ENCODE measurements around the gene BLOC1S2. TPM values are rescaled to one million over a fixed set of nuclear protein-coding genes. Genes with fewer than 3 reads are reported as not detected.
"Not testable (repeated sequence)": the region's sequence is repeated elsewhere in the genome, so short reads cannot be mapped to it uniquely, and the experiment has no call there.

The BLOC1S2 gene
- total RNA-seq, 1 donor from 2014 or later: 16.4 TPM

GRCh38 chr10:100292300-100292699 is 5.8 kb upstream of the BLOC1S2 start:
- ATAC-seq: peak; percentile 76
- peak; percentile 66 for DNase-seq (ENCODE audit: low spot score)

DNA sequence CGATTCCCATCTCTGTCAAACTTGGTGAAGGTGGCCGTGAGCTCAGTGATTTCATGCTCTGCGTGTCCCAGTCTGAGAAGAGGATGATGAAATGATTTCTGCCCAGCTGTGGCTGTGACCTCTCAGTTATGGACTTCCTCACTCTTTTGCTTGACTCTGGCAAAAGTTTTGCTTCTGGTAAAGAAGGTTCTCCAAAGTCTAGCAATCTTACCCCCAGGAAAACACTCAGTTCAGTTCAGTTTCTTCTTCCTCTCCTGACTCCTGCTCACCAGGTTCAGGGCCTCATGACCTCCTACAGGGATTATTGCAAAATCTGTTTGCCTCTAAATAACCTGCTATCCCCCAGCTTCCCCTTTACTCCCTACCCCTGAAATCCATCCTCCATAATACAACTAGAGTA is 4.9 kb upstream of the BLOC1S2 start:
- no peak for ATAC-seq
- DNase-seq (ENCODE audit: low spot score): no peak

- ATAC-seq: no peak
- DNase-seq (ENCODE audit: low spot score): no peak
Observed at GRCh38 chr10:100289641-100290040, 3.2 kb upstream of the BLOC1S2 start.

GRCh38 chr10:100288196-100288595 is 1.7 kb upstream of the BLOC1S2 start:
- no peak for ATAC-seq
- no peak for DNase-seq (ENCODE audit: low spot score)

DNA sequence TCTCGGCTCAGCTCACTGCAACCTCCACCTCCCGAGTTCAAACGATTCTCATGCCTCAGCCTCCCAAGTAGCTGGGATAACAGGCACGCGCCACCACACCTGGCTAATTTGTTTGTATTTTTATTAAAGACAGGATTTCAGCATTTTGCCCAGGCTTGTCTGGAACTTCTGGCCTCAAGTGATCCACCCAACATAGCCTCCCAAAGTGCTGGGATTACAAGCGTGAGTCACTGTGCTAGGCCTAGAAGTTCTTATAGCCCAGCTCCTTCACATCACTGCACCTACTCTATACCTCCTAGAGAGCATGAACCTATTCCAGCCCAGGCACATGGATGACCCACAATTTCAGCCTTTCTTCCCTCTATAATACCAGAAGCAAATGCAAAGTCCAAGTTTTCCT is 1.3 kb upstream of the BLOC1S2 start:
- DNase-seq (ENCODE audit: low spot score) (no peak), ATAC-seq (no peak)

DNA sequence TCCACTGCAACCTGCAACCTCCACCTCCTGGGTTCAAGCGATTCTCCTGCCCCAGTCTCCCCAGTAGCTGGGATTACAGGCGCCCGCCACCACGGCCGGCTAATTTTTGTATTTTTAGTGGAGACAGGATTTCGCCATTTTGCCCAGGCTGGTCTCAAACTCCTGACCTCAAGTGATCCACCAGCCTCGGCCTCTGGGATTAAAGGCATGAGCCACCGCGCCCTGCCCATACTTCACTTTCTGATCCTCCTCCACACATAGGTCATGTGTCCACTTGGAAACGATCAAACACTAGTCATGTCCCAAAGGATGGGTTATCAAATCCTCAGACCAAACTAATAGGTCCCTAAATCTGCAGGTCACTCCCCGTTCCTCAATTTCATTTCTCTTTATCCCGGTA is 1.2 kb downstream of the BLOC1S2 start:
- not testable (repeated sequence) for ATAC-seq; DNase-seq (ENCODE audit: low spot score)

DNA sequence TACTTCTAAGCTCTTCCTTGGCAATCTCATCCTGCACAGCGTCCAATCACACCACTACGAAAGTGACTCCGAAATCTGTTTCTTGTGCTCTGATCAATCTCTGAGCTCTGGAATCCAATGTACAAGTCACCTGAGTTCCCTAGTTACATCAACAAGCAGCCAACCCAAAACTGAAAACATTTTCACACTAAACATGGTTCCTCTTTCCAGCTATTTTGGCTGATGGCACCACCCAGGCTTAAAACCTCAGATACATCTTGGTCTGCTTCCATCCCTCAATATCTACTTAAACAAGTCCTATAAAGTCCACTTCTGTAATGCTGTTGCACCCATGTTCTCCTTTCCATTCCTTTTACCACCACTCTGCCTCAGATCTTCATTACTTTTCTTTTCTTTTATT is 3.6 kb downstream of the BLOC1S2 start:
- DNase-seq (ENCODE audit: low spot score) (no peak), ATAC-seq (no peak)

DNA sequence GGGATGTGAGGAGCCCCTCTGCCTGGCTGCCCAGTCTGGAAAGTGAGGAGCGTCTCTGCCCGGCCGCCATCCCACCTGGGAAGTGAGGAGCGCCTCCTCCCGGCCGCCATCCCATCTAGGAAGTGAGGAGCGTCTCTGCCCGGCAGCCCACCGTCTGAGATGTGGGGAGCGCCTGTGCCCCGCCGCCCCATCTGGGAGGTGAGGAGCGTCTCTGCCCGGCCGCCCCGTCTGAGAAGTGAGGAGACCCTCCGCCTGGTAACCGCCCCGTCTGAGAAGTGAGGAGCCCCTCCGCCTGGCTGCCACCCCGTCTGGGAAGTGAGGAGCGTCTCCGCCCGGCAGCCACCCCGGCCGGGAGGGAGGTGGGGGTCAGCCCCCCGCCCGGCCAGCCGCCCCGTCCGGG is 9.5 kb downstream of the BLOC1S2 start:
- not testable (repeated sequence) for DNase-seq (ENCODE audit: low spot score); ATAC-seq

DNA sequence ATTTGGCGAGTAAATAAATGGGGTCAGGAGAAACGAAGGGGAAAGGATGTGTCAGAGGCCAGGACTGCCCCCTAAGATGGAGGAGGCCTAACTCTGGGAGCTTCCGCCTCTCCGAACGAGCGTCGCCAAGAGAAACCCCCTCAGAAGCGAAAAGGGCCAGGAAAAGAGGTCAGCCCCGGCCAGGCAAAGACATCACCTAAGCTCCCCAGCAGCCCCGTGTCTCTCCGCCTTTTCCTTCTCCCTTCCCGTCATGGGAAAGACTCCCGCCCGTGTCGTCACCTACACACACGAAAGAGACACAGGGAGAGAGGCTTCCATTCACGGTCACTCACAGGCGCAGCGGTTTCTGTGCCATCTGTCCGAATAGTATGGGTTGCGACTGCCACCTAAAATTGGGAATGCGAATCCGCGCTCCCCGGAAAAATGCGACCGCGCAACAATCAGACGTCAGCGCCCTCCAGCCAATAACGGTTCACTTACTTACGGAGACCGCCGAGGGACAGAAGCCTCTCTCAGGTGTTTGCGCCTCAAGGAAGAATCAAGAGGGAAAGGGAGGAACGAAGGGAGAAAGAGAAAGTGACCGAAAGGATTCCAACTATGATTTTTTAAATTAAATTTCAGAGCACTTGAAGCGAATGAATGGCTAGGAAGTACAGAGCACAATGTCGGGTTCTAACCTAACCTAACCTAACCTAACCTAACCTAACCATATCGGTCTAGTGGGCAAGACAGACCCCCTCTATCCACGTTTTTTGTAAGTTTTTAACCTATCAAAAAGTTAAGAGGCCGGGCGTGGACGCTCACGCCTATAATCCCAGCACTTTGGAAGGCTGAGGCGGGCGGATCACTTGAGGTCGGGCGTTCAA is 19.0 kb downstream of the BLOC1S2 start, which contains the start of gene CWF19L1:
TSS of gene CWF19L1 (minus strand) at position 400 of the 866 bp plus-strand sequence. CDS start at position 355, 45 bp downstream.
- peak; percentile 93 for DNase-seq (ENCODE audit: low spot score)
- peak; percentile 96 for ATAC-seq

DNA sequence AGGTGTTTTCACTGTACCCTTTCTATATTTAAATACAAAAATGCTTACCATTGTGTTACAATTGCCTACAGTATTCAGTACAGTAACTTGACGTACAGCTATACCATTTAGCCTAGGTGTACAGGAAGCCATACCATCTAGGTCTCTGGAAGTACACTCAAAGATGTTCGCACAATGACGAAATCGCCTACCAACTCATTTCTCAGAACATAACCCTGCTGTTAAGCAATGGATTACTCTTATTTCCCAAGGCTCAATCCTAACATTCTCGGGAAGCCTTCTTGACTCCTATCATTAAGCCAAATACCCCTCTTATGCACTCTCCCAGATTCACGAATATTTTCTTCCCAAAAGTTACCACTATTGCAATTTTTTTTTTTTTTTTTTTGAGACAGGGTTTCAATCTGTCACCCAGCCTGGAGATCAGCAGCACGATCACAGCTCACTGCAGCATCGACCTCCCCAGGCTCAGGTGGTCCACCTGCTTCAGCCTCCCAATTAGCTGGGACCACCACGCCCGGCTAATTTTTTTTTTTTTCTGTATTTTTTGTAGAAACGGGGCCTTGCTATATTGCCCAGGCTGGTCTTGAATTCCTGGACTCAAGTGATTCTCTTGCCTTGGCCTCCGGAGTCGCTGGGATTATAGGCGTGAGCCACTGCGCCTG is 20.5 kb downstream of the BLOC1S2 start:
- no peak for DNase-seq (ENCODE audit: low spot score)
- no peak for ATAC-seq

GRCh38 chr10:100254191-100254590 is 32.3 kb downstream of the BLOC1S2 start:
- DNase-seq (ENCODE audit: low spot score): no peak
- ATAC-seq: no peak

DNA sequence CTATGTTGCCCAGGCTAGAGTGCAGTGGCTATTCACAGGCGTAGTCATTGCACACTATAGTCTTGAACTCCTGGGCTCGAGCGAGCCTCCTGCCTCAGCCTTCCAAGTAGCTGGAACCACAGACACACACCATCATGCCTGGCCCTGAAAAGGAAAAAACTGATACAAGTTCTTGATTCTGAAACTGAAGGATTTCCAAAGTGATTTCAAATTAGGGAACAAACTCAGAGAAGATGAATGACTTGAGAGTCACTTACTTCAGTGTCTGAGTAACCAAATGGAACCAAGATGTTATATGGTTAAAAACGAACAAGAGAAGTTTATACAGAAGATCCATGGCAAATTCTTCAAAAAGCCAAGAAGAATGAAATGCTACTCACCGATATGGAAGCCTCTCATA is 33.4 kb downstream of the BLOC1S2 start:
- DNase-seq (ENCODE audit: low spot score) (no peak), ATAC-seq (no peak)

- no peak for ATAC-seq
- no peak for DNase-seq (ENCODE audit: low spot score)
Observed at GRCh38 chr10:100248820-100249219, 37.7 kb downstream of the BLOC1S2 start.

DNA sequence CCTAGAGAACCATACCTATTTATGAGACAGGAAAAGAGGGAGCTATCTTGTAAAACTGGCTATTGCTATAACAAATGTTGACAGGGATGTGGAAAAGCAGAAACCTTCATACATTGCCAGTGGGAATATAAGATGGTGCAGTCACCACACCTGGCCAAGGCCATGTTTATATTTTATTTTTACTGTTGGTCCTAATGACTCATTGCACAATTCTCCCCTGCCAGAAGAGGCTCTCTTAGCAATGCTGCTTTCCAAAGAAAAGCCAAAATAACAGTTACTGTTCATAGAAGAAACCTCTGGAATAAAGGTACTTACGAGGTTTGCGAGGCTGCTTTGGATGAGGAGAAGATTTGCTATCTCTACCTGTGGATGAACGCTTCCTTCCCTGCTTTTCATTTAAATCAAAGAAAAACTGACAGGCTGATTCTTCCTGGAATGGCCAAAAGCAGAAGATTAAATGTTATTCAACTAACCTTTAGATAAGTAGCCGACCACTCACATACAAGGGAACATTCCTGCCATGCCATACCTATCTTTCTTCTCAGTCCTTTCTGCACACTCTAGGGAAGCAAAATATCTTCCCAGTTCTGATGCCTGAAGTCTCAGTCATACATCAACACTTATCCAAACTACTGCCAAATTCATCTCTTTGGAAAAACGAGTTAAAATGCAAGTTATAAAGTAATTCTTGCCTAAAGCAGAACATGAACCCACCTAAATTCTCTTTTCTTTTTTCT is 40.8 kb downstream of the BLOC1S2 start:
- no peak for DNase-seq (ENCODE audit: low spot score)
- no peak for ATAC-seq

DNA sequence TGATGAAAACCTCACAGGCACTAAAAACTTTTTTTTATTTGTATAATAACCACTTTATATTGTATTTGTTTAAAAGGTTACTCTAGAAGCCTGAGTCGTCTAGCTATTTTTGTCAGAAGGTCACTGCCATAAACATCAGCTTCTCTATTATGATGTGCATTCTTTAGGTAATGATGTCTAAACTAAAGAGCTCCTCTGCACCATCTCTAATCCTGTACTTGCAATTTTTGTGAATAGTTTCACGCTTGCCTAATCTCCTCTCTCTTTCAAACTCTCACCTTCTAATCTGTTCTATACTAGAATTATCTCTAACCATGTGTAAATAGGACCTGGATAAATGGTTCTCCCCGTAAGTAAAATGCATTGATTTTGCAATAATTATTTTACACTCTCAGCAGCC is 46.6 kb downstream of the BLOC1S2 start:
- ATAC-seq: no peak
- DNase-seq (ENCODE audit: low spot score): no peak

GRCh38 chr10:100238429-100238828 is 48.1 kb downstream of the BLOC1S2 start:
- DNase-seq (ENCODE audit: low spot score): no peak
- no peak for ATAC-seq

DNA sequence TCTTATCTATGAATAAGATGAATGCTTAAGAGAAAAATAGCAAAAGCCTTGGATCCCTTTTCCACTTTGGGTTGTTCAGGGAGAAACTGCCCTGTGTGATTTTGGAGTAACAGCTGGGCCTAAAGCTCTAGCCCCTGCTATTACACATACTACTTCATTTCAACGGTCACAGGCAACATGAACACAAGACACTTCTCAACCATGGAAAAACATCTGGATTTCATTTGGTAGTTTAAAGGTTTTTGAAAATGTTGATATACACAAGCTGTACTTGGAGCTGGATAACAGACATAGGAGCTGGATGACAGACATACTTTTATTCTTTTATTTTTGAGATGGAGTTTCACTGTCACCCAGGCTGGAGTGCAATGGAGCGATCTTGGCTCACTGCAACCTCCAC is 54.4 kb downstream of the BLOC1S2 start:
- DNase-seq (ENCODE audit: low spot score) (no peak), ATAC-seq (no peak)

DNA sequence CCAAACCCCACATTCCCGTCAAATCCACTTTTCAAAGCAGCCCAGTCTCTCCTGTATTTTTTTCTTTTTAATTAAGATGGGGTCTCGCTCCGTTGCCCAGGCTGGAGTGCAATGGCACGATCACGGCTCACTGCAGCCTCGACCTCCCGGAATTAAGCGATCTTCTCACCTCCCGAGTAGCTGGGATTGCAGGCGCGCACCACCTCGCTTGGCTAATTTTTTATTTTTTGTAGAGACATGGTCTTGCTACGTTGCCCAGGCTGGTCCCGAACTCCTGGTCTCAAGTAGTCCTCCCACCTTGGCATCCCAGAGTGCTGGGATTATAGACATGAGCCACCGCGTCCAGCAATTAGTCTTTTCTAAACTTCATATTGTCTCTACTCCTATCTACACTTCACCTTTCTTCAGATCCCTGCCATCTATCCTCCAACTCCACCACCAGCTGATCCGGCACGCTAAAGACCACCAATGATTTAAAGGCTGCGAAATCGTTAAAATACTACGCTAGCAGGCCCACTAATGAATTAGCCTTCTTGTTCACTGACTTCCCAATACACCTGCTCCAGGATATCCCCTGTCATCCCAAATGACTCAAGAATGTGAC is 56.6 kb downstream of the BLOC1S2 start:
- ATAC-seq: no peak
- DNase-seq (ENCODE audit: low spot score): no peak

- ATAC-seq (no peak), DNase-seq (ENCODE audit: low spot score) (no peak)
Observed at GRCh38 chr10:100223879-100224278, 62.6 kb downstream of the BLOC1S2 start.
